Mammary epithelial cell (primary cell): ENCODE measurements around the gene AGO1.

Experiments used
- CTCF ChIP-seq, 2 donors: IDR thresholded peaks in 1 of 2; conservative IDR thresholded peaks in 1 of 2; 2 replicates each; pipeline ENCODE4 v1.5.1; 2011 to 2012; ENCODE audit warnings: inconsistent platforms in 2 of 2, low read length in 2 of 2, mild to moderate bottlenecking in 2 of 2, control low read depth in 1 of 2, low read depth in 1 of 2; ENCODE audit not compliant: insufficient read depth in 1 of 2; ENCODE audit errors: extremely low read depth in 1 of 2
- EZH2 ChIP-seq: IDR thresholded peaks from 2 replicates; pipeline ENCODE4 v1.6.1; 2012; ENCODE audit warnings: low read length, inconsistent platforms, borderline replicate concordance

GRCh38 chr1:35873243-35873750, 9.7 kb upstream of the AGO1 start:
- no peak for TF ChIP-seq CTCF (conservative IDR thresholded peaks at IDR 0.05 in 1 of 2, IDR thresholded peaks at IDR 0.05 in 1 of 2; ENCODE audit: extremely low read depth in 1 of 2, insufficient read depth in 1 of 2, low read depth in 1 of 2, low read length in 2 of 2)
- TF ChIP-seq EZH2 = no peak
